ENCODE measurements around the gene HOXB2.

HOXB2 gene

DNA sequence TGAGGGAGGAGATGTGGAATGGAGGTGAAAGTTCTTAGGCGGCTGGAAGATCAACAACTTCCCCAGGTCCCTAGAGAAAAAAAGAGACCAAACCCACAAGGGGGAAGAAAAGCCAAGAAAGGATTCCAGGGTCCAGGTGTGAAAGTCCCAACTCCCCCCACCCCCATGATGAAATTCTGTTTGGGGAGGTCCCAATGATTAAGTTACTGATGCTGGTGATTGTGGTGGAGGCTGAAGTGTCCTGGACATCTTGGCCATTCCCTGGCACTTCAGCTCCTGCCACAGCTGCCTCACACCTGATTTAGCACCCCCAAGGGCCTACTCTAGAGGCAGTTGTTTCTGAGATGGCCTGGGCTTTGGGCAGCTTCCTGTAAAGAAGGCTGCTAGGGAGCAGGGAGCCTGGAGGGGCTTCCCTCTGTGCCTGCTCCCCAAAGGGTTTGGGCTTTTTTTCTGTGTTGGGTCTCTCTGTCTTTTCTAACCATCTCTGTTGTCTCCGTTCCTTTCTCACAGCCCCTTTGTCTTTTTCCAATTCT lies 20.2 kb upstream of the HOXB2 start:
- no peak for DNase-seq

DNA sequence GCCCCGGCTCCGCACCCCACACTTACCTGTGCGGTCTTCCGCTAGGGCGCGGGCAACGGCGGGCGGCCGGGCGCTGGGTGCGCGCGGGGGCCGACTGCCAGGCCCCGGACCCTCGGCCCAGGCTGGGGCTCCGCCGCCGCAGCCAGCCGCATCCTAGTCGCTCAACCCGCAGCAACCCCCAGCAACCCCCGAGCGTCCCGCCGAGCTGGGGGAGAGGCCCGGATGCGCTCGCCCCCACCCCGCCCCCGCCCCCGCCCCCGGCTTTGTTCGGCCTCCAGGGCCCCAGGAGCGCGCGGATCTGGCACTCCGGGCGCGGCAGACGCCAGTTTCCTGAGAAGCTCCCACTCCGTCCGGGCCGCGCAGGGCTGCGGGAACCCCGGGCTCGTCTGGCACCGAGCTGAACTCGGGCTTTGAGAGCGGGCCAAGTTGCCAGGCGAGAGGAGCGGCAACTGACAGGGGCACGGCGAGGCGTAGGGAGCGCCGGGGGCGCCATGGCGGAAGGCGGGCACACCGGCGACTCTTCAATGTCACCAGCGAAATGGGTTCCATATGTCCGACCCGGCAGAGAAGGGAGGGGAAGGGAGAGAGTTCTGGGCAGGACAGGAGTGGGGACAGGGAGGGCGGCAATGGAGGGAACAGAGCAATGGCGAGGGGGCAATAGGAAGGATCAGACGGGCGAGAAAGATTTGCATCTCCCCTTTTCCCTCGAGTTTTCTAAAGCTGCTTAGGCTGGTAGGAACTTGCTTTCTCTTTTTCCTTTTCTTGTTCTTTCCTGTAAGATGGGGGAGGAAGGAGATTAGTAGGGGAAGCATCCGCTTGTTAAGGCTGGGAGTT lies 19.5 kb upstream of the HOXB2 start:
- DNase-seq, result no peak

DNA sequence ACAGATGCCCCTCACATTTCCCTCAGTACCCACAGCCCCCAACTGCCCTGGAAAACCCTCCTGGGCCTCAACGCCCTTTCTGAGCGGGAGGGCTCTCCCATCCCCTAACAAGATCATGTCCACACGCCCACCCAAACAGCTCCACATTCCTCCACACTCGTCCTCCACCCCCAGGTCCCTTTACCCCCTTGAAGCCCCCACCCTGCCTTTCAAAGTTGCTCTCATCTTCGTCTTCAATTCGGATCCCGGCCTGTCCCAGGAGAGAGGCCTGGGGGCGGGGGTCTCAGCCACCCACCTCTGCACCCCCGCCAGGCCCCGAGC lies 18.9 kb upstream of the HOXB2 start:
- DNase-seq, result no peak

DNA sequence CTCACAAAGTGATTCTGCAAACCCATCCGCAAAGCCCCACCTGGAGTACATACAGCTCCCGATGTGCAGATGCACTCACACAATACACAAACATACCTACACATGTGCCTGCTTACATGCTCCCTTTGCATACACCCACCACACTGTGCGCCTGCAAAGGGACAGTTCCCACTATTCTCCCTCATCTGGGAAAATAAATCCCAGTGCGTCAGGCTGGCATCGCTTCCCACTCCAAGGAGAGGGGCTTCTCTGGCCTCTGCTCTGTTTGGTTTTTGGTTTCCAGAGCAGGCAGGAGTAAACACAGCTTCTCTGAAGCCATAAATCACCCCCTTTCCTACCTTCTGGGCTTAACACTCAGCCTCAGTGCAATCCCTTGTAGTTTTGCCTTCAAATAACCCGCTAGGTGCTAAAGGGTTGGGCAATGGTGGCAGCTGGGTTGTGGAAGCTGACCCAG lies 18.5 kb upstream of the HOXB2 start:
- no peak for DNase-seq

DNA sequence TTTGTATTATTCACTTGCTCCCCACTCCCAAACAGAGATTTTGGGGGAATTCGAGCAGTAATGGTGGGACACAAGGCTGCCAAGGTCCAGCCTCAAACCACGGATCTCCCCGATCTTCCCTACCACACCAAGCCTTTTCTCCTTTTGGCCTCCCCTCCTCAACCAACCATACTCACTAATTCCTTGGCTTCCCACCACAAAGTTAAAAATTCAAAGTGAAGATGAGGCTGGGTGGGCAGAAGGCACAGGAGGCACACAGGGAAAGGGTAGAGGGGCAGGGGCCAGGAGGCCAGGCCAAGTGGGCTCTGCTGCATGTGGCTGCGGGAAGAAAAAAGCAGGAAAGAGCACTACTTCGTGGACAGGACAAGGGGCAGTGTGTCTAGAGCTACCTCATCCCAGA lies 18.0 kb upstream of the HOXB2 start:
- DNase-seq, result no peak

DNA sequence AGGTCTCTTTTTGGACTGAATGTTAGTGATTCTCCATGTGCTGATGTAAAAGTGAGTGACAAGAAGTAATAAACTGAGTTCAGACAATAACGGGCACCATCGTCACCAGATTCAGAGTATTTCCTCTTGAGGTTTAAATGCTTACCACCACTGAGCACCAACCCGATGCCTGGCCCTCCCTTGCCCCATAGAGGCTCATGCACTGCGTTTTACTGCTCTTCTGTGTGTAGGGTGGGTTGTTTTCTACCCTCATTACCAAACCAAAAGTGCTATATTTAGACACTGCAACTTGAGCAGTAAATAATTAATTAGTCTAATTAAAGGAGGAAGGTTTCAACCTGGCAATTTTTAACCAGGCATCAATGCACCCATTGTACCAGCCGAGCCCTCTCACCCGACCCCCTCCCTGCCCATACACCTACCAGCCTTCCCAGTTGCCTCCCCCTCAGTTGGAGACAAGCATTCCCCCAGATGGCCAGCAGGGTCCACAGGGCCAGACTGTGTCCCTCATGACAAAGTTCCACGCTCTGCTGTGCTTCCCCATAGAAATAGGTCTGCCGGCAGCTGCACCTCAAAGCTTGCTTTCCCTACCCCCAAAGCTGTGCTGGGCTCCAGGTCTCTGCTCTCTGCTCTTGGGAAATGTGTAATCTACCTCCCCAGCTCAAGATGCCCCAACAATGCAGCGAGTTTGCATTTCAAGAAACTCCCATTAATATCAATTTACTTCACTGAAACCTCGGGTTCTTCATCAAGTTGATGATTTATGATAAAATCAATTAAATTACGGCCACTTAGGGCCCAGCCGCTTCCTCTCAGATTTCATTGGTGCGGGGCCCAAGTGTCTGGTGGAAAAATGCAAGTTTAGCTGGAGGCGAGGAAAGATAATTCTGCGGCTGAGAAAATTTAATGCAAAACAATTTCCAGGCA lies 17.2 kb upstream of the HOXB2 start:
- DNase-seq, result no peak

DNA sequence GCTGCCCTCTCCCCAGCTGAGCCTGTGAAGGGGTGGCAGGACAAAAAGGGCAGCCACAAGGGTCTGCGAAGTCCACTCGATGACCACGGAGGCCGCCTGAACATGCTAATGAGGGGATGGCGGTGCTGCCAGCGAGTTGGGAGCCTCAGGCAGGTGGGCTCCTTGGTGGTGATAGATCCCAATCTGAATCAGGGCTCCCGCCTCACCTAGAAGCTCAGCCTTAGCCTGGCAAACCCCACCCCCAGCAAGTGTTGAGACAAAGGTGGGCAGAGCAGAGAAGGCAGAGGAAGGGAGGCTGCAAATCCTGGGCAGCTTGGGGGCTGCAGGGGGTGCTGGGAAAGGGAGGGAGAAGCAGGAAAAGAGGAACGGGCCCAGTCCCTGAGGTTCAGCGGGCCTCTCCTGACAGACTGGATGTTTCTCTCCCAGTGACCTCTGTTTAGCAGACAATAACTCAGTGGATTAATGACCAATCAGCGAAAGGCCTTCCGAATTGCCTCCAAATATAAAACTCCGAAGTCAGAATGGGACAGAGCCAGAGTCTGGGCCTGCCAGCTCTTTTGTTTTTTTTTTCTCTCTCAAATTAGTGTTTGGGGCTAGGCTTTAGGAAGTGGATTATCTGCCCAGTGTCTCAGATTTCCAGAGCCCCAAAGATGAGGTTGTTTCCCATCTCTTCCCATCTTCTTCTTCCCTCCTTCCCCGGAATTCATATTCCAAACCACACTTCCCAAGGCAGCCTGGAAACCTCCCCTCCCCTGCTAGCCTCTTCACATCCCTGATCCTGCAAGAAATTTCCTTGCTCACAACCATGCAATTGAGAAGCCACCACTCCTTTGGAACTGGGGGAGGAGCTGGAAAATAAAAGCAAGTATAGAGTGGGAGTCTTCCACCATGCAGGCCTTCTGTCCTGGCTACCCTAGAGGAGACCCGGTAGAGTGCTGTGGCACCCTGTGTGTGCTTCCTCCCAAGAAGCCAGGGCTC lies 15.2 kb upstream of the HOXB2 start:
- DNase-seq, result no peak

DNA sequence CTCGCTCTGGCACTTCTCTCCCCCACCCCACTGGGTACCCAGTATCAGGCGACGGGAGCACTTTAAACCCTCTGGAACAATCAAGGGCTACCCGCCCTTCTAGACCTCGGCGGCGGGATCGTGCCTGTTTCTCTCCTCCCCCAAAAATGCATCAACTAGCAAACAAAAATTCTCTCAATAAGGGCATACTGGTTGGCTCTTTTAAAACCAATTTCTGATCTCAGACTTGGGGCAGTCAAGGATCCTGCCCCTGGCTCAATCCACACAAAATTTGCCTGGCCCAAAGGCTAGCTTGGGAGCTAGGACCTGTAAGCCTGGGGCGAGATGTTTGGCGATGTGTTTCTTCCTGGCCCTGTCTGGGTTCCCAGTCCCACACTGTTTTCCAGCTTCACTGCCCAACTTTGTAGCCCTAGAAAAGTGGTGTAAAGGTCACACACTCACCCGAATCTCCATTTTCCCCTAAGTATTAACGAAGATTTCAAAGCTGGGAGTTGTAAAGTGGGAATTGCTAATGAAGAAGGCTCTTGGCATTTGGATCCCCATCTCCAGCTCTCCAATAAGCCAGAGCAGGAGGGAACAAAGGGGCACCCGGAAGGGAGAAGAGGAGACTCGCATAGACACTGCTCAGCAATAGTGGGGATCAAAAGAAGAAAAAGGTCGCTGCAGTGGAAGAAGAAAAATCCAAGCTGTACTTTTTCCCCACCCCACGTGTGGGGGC lies 14.4 kb upstream of the HOXB2 start:
- DNase-seq, result no peak

DNA sequence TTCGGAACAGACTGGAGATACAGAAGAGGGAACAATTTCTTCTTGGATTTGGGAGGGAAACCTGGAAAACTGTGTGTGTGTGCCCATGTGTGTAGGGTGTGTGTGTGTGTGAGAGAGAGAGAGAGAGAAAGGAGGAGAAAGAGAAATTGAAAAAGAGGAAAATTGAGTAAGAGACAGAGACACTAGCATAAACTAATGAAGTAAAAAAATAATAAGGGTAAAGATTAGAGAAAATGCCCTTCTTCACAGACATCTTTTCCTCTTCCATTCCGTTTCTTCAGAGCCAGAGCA lies 13.9 kb upstream of the HOXB2 start:
- DNase-seq, result no peak

DNA sequence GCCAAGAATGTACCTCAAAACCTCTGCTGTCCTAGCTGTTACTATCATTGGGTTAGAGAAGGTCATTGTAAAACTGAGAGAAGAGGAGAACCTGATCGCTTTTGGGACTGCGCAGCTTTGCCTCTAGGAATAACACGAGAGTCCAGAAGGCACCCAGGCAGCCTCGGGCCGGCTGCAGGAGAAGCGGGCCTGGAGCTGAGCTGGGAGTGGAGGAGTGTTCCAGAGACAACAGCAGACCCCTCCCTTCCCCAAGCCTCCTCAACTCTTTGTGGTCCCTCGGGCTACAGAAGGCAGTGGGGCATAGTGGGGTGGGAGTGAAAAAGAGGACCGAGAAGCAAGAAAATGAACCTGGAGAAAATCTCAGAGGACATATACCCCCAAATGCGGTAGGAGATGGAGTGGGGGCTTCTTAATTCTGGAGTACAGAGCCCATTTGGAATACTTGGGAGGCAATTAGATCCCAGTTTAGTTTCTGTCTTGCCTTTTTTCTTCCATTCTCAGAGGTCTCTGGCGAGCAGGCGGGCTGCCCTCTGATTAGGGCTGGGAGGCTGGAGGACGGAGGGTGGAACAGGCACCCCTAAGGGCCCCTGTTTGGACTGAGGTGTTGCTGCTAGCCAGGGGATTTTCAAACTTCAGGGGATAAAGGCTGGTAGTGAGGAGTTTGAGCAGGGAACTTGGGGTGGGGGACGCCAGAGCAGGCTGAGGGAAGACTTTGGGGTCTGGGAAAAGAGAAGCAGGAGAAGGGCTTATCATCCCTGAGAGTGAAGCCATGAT lies 13.3 kb upstream of the HOXB2 start:
- DNase-seq, result no peak

DNA sequence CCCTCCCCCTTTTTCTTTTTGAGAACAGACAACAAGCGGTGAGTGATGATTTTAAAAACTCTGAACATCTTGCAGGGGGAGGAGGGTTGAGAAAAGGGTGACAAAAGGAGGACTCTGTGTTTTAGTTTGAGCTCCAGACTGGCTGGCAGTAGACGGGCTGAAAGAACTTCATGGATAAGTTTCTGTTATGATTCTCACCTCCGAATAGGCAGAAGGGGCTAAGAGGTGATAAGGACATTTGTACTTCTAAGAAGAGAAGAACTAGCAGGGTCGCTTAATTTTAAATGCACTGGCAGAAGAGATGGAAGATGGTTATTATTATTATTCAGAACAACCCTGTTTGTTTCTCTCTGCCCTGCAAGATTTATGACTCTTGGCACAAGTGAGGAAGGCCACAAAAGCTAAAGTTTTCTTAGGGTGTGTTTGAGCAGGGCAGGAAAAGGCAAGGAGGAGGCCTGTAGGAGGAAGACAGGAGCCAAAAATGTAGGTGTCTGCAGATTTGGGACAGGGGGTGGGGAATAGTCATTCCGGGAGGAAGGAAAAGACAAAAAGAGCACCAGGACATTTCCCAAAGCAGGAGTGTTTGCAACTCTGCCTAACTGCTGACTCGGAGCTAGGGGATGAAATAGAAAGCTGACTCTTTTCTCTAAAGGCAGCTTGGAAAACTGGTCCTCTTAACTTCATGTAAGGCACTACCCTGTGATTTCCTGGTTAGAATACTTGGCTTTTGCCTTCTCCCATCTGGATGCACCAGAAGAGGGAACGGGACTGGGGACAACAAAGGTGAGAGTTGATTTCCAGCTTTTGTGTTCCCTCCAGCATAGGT lies 11.9 kb upstream of the HOXB2 start:
- DNase-seq, result no peak

DNA sequence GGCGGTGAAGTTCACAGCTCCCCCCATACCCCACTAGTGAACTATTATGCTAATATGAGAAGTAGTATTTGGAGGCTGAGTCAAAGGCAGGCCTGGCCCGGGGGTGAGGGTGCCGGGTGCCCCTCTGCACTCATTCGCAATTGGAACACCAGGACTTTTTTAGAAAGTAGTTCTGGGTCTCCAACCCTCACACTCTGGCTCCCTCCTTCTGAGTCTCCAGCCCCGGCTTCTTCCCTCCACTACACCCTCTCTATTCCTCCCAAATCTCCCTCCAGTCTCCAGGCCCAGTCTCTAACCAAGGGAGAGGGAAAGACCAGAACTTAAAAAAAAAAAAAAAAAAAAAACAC lies 11.3 kb upstream of the HOXB2 start:
- DNase-seq, result no peak

DNA sequence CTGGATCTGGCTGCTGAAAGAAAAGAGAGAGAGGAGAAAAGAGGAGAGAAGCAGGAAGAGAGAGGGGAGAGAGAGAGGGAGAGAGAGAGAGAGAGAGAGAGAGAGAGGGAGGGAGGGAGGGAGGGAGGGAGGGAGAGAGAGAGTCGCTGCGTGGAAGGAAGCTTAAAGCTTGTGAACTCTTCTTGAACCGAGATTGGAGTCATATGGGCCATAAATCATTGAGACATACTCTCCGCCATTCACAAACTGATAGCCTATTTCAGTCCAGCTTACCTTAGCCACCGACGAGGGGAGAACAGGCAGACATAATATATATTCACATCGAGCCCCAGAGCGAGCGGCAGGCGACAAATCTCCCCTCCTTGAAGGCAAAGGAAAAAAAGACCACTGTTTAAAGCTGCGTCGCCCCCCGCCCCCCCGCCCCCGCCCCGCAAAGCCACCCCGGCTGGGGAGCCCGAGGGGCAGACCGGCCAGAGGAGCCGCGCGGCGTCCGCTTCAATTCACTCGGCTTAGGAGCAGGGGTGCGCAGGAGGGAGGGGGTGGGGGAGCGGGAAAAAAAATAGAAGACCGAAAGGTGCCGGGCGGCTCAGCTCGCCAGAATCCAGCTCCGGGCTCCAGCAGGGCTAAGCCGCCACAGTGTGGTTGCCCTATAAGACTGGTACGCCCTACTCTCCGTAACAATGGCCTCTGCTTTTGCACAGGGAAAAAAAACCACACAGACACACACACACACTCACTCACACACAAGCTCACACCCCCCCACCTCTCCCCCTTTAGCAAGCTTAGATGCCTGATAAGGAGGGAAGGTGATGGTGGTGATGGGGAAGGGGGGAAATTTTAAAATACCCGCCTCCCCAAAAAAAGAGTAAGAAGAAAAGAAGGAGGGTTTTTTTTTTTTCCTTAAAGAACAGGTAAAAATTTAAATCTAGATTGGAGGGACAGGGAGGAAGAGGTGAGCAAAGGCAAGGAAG lies 10.6 kb upstream of the HOXB2 start:
- no peak for DNase-seq

DNA sequence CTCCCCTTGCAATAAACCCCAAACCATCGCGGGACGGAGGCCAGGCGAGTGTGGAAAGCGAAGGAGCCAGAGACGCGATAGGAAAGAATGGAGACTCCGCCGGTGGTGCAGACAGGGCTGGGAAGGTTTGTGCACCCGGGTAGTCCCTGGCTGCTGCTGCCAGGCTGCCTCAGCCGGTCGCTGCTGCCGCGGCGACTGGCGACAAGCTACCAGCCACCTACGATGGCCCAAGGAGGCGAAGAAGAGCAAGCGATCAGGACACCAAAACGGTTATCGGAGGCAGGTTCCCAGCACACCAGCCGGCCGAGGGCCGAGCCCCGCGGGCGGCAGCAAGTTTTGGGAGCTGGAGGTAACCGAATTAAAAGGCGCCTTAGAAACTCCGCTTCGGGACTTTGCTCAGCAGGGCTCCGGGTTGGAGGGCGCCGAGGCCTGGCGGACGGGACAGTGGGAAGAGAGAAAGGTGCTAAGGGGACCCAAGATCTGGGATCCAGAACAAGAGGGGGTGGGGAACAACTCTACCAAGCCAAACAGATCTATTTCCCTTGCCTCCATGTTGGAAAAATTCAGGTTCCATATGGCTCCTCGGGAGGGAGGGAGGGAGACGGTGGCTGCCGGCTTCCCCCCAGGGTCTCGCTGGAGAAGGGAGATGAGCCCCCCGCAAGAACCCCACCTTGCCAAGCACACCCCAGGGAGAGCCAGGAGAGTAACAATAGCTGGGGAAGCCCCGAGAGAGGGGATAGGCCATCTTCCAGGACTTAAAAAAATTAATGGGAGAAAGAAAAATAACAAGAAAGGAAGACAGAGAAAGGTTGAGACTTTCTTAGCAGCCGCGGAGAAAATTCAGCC lies 9.7 kb upstream of the HOXB2 start:
- DNase-seq, result no peak

DNA sequence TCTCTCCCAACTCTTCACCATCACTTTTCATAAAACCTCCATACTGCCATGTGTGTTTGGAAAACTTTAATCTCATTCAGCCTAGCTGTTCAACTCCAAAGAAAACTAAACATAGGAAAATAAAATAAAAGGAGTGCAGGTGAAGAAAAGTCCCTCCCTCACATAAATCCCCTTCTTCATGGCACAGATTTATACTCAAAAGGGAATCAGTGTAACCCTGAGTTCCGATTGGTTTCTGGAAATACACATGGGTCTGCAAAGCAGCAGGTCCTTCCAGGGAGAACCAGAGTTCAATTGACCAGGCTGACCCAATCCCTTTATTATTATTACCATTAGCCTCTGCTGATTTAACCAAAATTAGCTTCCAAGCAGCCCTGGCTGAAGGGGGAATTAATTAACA lies 8.9 kb upstream of the HOXB2 start:
- no peak for DNase-seq

DNA sequence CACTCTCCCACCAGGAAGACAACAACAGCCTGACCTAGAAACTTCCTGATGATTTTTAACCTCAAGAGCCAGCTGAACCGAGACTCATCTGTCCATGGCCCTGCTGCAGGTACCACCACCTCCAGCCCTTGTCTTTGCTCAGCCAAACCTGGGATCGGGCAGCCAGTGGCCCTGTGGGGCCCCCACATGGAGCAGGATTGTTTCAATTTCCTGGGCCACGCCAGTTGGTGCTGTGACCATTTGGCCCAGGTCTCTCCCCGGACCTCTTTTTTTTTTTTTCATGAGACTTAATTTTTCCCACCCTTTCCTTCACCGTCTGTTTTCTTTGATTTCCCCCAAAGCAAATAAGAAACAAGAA lies 8.3 kb upstream of the HOXB2 start:
- DNase-seq, result no peak

DNA sequence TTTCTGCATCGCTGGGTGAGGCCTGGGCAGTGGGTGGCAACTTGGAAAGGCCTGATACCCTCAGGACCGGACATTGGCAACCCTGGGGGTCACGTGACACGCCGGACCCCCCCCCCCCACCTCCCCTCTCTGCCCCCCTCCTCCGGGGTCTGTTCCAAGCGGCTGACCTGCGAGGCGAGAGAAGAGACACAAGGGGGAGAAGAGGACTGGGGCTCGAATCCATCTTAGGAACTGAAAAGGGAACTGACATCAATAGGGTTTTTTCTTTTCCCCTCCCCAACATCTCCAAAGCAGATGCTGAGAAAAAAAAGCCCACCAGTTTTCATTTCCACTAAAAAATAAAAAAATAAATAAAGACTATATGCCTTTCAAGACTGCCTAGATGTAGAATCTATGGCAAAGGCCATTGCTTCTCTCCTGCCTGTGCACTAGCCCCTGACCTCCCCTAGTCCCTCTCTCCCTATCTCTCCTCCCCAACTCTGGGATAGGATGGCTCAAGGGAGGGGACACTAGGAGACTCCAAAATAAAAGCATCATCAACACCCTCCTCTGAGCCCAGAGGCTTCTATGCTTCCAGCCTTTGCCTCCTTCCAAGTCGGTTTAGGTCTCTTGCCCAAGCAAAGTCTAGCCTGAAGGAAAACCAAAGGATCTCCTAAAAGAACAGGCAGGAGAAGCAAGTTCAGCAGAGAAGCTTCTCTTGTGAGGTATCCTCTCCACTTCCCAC lies 7.7 kb upstream of the HOXB2 start:
- DNase-seq, result no peak

Measured in bone marrow (tissue), 2 donors.